Prostate gland (tissue), 2 donors: ENCODE results near the gene C10orf90.

Source experiments
- POLR2A ChIP-seq: fragments of 450-650 bp; IDR thresholded peaks from one replicate; pipeline ENCODE4 v1.6.1; 2016; ENCODE audit warnings: antibody characterized with exemption, mild to moderate bottlenecking
- TF ChIP-seq, protein P1 (sequence below), 4 experiments: fragments of 200-600 bp in 2 of 4; fragments of 450-650 bp in 2 of 4; sonication (generic) in 2 of 4; IDR thresholded peaks; 1 replicate in 3 of 4; 2 replicates in 1 of 4; pipeline ENCODE4 v1.5.1; 2016 to 2019; ENCODE audit warnings: antibody characterized with exemption in 4 of 4, mild to moderate bottlenecking in 2 of 4, moderate library complexity in 2 of 4

- no peak for TF ChIP-seq POLR2A
- TF ChIP-seq, protein P1, sequence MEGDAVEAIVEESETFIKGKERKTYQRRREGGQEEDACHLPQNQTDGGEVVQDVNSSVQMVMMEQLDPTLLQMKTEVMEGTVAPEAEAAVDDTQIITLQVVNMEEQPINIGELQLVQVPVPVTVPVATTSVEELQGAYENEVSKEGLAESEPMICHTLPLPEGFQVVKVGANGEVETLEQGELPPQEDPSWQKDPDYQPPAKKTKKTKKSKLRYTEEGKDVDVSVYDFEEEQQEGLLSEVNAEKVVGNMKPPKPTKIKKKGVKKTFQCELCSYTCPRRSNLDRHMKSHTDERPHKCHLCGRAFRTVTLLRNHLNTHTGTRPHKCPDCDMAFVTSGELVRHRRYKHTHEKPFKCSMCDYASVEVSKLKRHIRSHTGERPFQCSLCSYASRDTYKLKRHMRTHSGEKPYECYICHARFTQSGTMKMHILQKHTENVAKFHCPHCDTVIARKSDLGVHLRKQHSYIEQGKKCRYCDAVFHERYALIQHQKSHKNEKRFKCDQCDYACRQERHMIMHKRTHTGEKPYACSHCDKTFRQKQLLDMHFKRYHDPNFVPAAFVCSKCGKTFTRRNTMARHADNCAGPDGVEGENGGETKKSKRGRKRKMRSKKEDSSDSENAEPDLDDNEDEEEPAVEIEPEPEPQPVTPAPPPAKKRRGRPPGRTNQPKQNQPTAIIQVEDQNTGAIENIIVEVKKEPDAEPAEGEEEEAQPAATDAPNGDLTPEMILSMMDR (IDR thresholded peaks at IDR 0.05) = no peak
These were observed 84.4 kb downstream of the C10orf90 start for GRCh38 chr10:126586128-126586527.
